RCC 7860 (cell line): ENCODE results near the gene SEMA3G.
A peak's percentile ranks its signal among the peaks of the same experiment; 100 is the strongest.

Source experiments
- DNase-seq: peaks from one replicate; pipeline ENCODE4 v3.0.0-alpha.2; 2015; ENCODE audit warnings: low spot score
- FAIRE-seq: peaks from 2 replicates; lab custom pipeline; 2012; peaks lifted over from hg19 to GRCh38; lab: Jason Lieb, UNC

Gene SEMA3G

DNA sequence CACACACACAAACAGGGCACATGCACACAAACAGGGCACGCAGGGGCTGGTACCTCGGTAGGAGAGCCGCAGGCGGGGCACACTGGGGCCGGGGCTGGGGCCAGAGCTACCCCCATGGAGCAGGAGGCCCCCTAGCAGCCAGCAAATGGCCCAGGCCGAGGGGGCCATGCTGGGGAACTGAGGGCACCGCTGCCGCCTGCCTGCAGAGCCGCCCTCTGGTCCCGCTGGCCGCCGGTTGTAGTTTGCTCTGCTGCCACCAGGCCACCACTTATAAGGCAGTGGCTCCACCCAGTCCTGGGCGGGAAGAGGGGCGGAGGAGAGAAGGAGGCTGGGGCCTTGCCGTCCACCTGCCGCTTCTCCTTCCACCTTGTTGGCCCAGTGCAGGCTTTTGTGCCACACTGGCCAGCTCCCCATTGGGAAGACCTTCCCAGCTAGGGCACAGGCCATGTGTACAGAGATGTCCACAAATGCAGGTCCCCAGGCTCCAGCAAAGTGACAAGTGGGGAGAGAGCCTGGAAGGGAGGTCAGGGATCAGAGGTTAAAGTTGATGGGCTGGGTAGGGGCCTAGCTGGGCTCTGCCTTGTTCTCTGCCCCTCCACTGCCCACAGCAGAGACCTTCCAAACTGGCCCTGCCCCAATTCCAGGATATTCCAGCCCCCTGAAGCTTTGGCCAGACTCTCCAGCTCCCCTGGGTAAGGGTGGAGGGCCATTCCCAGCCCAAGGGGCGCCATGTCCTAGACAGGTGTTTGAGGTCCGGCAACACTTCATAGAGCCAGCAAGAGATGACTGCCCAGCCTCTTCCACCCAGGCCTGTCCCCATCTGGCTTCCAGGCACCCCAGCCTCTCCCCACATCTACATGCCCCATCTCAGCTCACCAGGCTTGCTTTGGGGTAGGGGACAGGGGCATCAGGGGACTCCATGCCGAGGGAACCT, at the start of gene SEMA3G:
Gene SEMA3G (minus strand): TSS at position 244 of the 934 bp plus-strand sequence. CDS start 76 bp downstream, at position 168.
- no peak for FAIRE-seq
- DNase-seq, result peak; percentile 37

- FAIRE-seq (no peak), DNase-seq (no peak)
Measured at GRCh38 chr3:52494445-52494844, 49.5 kb upstream of the SEMA3G start.

- DNase-seq (no peak), FAIRE-seq (no peak)
Measured at GRCh38 chr3:52493232-52494017, 48.5 kb upstream of the SEMA3G start.

- FAIRE-seq (no peak), DNase-seq (no peak)
Measured at GRCh38 chr3:52492059-52492458, 47.2 kb upstream of the SEMA3G start.

DNA sequence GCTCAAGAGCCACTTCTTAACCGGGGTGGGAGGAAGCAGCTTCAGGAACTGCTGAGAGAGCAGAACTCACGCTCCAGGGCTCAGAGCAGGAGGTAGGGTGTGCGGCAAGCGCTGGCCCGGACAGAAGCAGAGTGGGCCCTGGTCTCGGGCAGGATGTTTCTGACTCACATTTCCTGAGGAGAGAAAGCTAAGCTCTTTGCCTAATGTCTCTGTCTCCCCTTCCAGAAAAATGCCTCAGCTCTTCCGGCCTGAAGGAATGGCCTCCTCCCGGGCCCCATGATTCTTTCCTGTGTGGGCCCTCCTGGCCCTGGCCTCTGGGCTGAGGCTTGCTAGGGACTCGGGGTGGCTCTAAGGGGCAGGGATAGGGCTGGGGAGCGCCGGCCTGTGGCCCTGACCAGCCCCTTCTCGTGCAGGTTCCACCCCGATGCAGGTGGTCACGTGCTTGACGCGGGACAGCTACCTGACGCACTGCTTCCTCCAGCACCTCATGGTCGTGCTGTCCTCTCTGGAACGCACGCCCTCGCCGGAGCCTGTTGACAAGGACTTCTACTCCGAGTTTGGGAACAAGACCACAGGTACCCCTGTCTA, 46.1 kb upstream of the SEMA3G start:
- no peak for DNase-seq
- FAIRE-seq, result no peak

- no peak for DNase-seq
- no peak for FAIRE-seq
Measured at GRCh38 chr3:52490035-52490938, 45.4 kb upstream of the SEMA3G start.

DNA sequence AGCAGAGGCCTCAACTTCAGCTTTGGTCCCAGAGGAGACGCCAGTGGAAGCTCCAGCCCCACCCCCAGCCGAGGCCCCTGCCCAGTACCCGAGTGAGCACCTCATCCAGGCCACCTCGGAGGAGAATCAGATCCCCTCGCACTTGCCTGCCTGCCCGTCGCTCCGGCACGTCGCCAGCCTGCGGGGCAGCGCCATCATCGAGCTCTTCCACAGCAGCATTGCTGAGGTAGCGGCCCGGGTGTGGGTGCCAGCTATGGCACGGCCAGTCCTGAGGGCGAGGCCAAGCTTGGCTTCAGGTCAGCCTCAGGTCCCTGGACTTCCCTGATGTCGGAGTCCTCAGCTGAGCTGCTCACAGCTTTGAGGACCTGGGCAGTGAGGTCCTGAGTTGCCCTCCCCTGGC, 44.5 kb upstream of the SEMA3G start:
- DNase-seq, result no peak
- no peak for FAIRE-seq

DNA sequence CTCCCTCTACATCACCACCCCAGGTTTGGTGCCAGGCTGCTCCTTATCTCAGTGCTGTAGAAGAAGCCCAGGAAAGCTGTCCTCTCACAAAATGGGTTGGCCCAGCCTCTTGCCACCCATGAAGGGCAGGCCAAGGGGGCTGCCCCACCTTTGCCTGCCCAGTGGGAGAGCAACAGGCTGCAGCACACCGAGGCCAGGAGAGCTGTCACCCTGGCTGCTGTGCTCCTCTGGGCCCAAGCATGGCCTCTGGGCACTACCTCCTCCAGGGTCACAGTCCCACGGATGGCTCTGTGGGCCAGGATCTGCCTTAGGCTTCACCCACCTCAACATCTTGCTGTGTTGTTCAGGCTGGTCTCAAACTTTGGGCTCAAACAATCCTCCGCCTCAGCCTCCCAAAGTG, 43.8 kb upstream of the SEMA3G start:
- FAIRE-seq, result no peak
- DNase-seq, result no peak

GRCh38 chr3:52487788-52488691, 43.1 kb upstream of the SEMA3G start:
- FAIRE-seq, result no peak
- no peak for DNase-seq

DNA sequence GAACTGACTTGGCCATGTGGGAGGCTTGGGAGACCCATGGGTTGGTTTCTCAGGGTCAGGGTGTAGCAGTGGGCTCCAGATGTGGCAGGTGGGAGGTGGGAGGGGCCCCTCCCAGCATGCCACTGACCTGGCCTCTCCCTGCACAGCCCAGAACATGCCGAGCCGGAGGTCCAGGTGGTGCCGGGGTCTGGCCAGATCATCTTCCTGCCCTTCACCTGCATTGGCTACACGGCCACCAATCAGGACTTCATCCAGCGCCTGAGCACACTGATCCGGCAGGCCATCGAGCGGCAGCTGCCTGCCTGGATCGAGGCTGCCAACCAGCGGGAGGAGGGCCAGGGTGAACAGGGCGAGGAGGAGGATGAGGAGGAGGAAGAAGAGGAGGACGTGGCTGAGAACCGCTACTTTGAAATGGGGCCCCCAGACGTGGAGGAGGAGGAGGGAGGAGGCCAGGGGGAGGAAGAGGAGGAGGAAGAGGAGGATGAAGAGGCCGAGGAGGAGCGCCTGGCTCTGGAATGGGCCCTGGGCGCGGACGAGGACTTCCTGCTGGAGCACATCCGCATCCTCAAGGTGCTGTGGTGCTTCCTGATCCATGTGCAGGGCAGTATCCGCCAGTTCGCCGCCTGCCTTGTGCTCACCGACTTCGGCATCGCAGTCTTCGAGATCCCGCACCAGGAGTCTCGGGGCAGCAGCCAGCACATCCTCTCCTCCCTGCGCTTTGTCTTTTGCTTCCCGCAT, 42.3 kb upstream of the SEMA3G start:
- FAIRE-seq (no peak), DNase-seq (no peak)

DNA sequence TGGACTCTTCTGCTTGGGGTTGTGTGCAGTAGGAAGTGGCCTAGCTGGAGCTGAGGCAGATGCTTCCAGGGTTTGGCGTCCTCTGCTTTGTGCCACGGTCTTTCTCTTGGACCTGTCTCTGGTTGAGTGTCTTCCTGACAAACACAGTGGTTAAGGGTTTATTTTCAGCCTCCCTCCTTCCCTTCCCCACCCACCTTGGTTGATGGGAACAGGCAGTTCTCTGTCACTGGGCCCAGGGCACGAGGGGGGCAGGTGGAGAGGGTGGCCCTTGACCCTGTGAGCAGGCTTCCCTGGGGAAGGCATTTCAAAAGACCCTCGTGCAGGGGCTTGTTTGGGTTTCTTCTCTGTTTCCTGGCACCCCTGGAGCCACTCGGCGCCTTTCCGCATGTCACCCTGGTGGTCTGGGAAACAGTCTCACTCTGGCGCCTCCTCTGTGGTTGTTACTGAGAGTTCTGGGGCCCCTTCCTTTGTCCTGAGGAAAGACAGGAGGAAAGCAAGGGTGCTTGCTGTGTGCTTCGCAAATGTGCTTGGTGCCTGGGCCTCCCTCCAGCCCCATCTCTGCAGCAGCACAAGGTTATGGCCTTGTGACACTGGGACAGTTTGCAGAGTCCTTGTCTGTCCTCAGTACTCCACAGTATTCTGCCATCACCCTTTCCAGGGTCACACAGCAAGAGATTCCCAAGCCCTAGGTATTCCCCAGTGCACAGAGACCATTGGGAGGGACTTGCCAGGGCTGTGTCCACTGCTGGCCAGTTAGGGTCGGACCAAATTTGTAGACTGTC, 40.0 kb upstream of the SEMA3G start:
- FAIRE-seq (no peak), DNase-seq (no peak)

GRCh38 chr3:52483577-52484381, 38.9 kb upstream of the SEMA3G start:
- FAIRE-seq (no peak), DNase-seq (no peak)

GRCh38 chr3:52483081-52483480, 38.2 kb upstream of the SEMA3G start:
- no peak for FAIRE-seq
- no peak for DNase-seq

DNA sequence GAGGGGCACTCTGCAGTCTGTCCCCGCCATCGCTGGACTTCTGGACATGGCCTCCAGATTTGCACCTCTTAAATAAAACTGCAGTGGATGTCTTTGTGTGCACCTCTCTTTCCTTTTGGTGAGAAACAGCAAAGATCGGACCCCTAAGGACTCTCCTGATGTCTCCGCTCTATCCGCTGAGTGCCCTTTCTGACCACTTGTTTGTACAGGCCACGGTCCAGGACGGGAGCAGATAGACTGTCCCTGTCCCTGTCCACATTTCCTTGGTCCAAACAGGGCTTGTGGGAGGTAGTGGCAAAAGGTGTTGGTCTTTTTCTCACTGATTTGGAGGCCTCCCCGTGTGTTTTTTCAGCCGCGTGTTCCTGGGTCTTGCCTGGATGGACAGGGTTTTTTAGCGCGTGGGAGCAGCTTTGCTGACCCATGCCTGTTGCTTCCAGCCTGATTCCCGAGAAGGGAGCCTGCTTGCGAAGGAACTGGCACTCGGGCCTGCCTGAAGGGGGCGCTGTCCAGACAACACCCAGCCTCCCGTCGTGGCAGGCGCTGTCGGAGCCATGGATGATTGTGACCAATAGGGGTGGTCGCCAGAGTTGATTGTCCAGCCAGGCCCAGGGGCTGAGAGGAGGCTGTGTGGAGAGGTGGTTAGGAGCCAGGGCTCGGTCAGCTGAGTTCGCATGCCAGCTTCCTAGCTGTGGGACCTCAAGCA, 37.1 kb upstream of the SEMA3G start:
- FAIRE-seq, result no peak
- DNase-seq, result no peak

DNA sequence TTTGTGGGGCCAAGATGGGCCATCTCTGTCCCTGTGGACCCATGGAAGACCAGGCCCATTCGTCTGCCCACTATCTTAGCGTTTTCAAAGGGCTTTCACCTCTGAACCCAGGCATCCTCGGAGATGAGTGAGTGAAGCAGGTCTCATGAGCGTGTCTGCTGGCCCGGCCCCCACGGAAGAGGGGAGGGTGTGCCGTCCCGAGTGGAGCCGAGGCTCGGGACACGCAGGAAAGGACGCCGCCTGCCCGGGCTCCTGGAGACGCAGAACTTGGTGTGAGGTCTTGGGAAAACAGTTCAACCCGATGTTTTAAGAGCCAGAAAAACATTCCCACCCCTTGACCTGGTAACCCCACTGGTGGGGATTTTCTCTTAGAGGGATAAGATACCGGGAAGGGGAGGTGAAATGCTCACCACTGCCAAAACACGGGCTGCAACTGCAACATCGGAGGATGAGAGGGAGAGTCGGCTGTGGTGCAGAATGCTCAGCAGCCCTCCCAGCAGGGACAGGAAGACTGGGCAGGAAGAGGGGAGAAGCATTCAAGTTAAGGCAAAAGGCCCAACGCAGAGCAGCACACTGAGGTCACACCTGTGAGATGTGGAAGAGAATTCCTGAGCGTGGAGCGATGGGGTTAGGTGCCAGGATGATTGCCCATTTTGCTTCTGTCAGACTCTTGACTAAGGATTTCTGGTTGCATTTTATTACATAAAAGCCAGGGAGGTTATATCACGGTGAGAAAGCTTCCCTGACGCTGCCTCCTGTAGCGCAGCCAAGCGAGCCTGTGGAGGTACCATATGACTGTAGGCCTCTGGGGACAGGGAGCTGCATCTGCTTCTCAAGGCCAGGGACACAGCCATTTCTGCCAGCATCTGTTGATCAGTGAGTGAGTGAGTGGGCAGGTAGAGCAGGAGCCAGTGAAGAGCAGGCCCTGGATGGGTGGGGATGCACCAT, 36.1 kb upstream of the SEMA3G start:
- DNase-seq, result no peak
- FAIRE-seq, result no peak
